LNCaP clone FGC (cell line): ENCODE results near the gene RNFT2.

Source experiments
- DNase-seq: peaks from one replicate; pipeline ENCODE4 v3.0.0-alpha.2; 2011; ENCODE audit warnings: low read depth
- H3K4me3 ChIP-seq: 2 replicates; pipeline ENCODE4 v1.5.1; 2011; ENCODE audit warnings: mild to moderate bottlenecking, low read depth, low read length, control low read depth
- CTCF ChIP-seq: IDR thresholded peaks from 2 replicates; pipeline ENCODE4 v1.5.1; 2012; ENCODE audit warnings: mild to moderate bottlenecking; ENCODE audit not compliant: control insufficient read depth, insufficient read depth; ENCODE audit errors: extremely low read depth

RNFT2 gene

GRCh38 chr12:116698554-116699075 lies 39.5 kb upstream of the RNFT2 start:
- no peak for TF ChIP-seq CTCF
- DNase-seq = no peak
- no peak overlapping the region for H3K4me3 ChIP-seq

GRCh38 chr12:116700066-116700465 lies 38.0 kb upstream of the RNFT2 start:
- H3K4me3 ChIP-seq = no peak overlapping the region
- no peak for DNase-seq
- no peak for TF ChIP-seq CTCF

- TF ChIP-seq CTCF = no peak
- H3K4me3 ChIP-seq = no peak overlapping the region
- DNase-seq = no peak
These were observed 36.7 kb upstream of the RNFT2 start for GRCh38 chr12:116701432-116701831.

GRCh38 chr12:116703214-116703795 lies 34.8 kb upstream of the RNFT2 start:
- peak; percentile 98 for TF ChIP-seq CTCF
- no peak overlapping the region for H3K4me3 ChIP-seq
- peak; percentile 41 for DNase-seq

GRCh38 chr12:116707751-116708150 lies 30.4 kb upstream of the RNFT2 start:
- no peak for DNase-seq
- no peak overlapping the region for H3K4me3 ChIP-seq
- TF ChIP-seq CTCF = no peak

GRCh38 chr12:116708826-116709756 lies 29.0 kb upstream of the RNFT2 start:
- peak overlapping the region; percentile 24; the same call in 1 of the 2 replicates for H3K4me3 ChIP-seq
- peak; percentile 94 for TF ChIP-seq CTCF
- DNase-seq = peak; percentile 46
